ENCODE data around the gene SLC7A4.

SLC7A4 gene

GRCh38 chr22:21030032-21030431, 2.3 kb downstream of the SLC7A4 start:
- Histone ChIP-seq H3K36me3 (replicated peaks; ENCODE audit: insufficient read depth, low read length) (no peaks in the 10 kb centered on the region), H4K20me1 (ENCODE audit: insufficient read depth, low read length) (no peaks in the 10 kb centered on the region), H3K9me2 (replicated peaks; ENCODE audit: insufficient read depth, low read length) (no peaks in the 10 kb centered on the region), H3K9ac (ENCODE audit: low read length) (no peak overlapping the region), H3K27ac (ENCODE audit: low read length) (no peak overlapping the region), H3K4me3 (ENCODE audit: low read length) (no peak overlapping the region), H3K4me2 (ENCODE audit: low read depth, low read length) (no peak overlapping the region), H3K79me2 (ENCODE audit: low read length) (no peaks in the 10 kb centered on the region), H3K27me3 (replicated peaks; ENCODE audit: insufficient read depth, low read length) (peaks cover 25% of the 10 kb centered on the region), H3K4me1 (ENCODE audit: low read length) (no peaks in the 10 kb centered on the region; the same call in 1 of the 2 replicates), H3K9me3 (replicated peaks; ENCODE audit: insufficient read depth, low read length) (no peaks in the 10 kb centered on the region), H2AFZ (ENCODE audit: low read length) (no peak overlapping the region), H3F3A (ENCODE audit: insufficient read depth, low read length) (no peaks in the 10 kb centered on the region)
- TF ChIP-seq EZH2phosphoT487 (IDR thresholded peaks at IDR 0.05; ENCODE audit: low read length) = no peak
- no peak for TF ChIP-seq EZH2 (optimal IDR thresholded peaks at IDR 0.05; ENCODE audit: low read depth, low read length)
- TF ChIP-seq, protein P1, sequence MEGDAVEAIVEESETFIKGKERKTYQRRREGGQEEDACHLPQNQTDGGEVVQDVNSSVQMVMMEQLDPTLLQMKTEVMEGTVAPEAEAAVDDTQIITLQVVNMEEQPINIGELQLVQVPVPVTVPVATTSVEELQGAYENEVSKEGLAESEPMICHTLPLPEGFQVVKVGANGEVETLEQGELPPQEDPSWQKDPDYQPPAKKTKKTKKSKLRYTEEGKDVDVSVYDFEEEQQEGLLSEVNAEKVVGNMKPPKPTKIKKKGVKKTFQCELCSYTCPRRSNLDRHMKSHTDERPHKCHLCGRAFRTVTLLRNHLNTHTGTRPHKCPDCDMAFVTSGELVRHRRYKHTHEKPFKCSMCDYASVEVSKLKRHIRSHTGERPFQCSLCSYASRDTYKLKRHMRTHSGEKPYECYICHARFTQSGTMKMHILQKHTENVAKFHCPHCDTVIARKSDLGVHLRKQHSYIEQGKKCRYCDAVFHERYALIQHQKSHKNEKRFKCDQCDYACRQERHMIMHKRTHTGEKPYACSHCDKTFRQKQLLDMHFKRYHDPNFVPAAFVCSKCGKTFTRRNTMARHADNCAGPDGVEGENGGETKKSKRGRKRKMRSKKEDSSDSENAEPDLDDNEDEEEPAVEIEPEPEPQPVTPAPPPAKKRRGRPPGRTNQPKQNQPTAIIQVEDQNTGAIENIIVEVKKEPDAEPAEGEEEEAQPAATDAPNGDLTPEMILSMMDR (IDR thresholded peaks at IDR 0.05; ENCODE audit: low read length) = no peak
- no peak for DNase-seq

- Histone ChIP-seq H3K4me1 (ENCODE audit: low read length) (no peaks in the 10 kb centered on the region; the same call in 1 of the 2 replicates), H3K9me3 (replicated peaks; ENCODE audit: insufficient read depth, low read length) (no peaks in the 10 kb centered on the region), H3K9ac (ENCODE audit: low read length) (no peak overlapping the region), H3K79me2 (ENCODE audit: low read length) (no peaks in the 10 kb centered on the region), H3F3A (ENCODE audit: insufficient read depth, low read length) (no peaks in the 10 kb centered on the region), H3K27me3 (replicated peaks; ENCODE audit: insufficient read depth, low read length) (peaks cover 25% of the 10 kb centered on the region), H2AFZ (ENCODE audit: low read length) (no peak overlapping the region), H4K20me1 (ENCODE audit: insufficient read depth, low read length) (no peaks in the 10 kb centered on the region), H3K9me2 (replicated peaks; ENCODE audit: insufficient read depth, low read length) (no peaks in the 10 kb centered on the region), H3K27ac (ENCODE audit: low read length) (no peak overlapping the region), H3K4me2 (ENCODE audit: low read depth, low read length) (no peak overlapping the region), H3K36me3 (replicated peaks; ENCODE audit: insufficient read depth, low read length) (no peaks in the 10 kb centered on the region), H3K4me3 (ENCODE audit: low read length) (no peak overlapping the region)
- TF ChIP-seq, protein P1 (IDR thresholded peaks at IDR 0.05; ENCODE audit: low read length) = no peak
- TF ChIP-seq EZH2 (optimal IDR thresholded peaks at IDR 0.05; ENCODE audit: low read depth, low read length) = no peak
- TF ChIP-seq EZH2phosphoT487 (IDR thresholded peaks at IDR 0.05; ENCODE audit: low read length) = no peak
- no peak for DNase-seq
These were observed 2.8 kb downstream of the SLC7A4 start for GRCh38 chr22:21029486-21030025.

- H3K9me3 ChIP-seq (replicated peaks; ENCODE audit: insufficient read depth, low read length) = no peaks in the 10 kb centered on the region
- H3K27me3 ChIP-seq (replicated peaks; ENCODE audit: insufficient read depth, low read length) = peaks cover 25% of the 10 kb centered on the region
- H3K4me2 ChIP-seq (ENCODE audit: low read depth, low read length) = no peak overlapping the region
- H3K4me3 ChIP-seq (ENCODE audit: low read length) = no peak overlapping the region
- H4K20me1 ChIP-seq (ENCODE audit: insufficient read depth, low read length) = no peaks in the 10 kb centered on the region
- H3K27ac ChIP-seq (ENCODE audit: low read length) = no peak overlapping the region
- no peaks in the 10 kb centered on the region for H3K9me2 ChIP-seq (replicated peaks; ENCODE audit: insufficient read depth, low read length)
- H3K9ac ChIP-seq (ENCODE audit: low read length) = no peak overlapping the region
- TF ChIP-seq EZH2 (optimal IDR thresholded peaks at IDR 0.05; ENCODE audit: low read depth, low read length) = no peak
- TF ChIP-seq, protein P1 (IDR thresholded peaks at IDR 0.05; ENCODE audit: low read length) = no peak
- no peaks in the 10 kb centered on the region for H3F3A ChIP-seq (ENCODE audit: insufficient read depth, low read length)
- no peaks in the 10 kb centered on the region for H3K36me3 ChIP-seq (replicated peaks; ENCODE audit: insufficient read depth, low read length)
- H3K4me1 ChIP-seq (ENCODE audit: low read length) = no peaks in the 10 kb centered on the region; the same call in 1 of the 2 replicates
- H3K79me2 ChIP-seq (ENCODE audit: low read length) = no peaks in the 10 kb centered on the region
- no peak for DNase-seq
- H2AFZ ChIP-seq (ENCODE audit: low read length) = no peak overlapping the region
These were observed 3.8 kb downstream of the SLC7A4 start for GRCh38 chr22:21028277-21029251.

Measured in MM.1S (cell line).